ENCODE measurements around the gene FRAS1.

GRCh38 chr4:78149751-78150542 is 92.8 kb downstream of the FRAS1 start:
- TF ChIP-seq EP300 (IDR thresholded peaks at IDR 0.05; ENCODE audit: borderline replicate concordance in 1 of 2, low read depth in 2 of 2, low read length in 2 of 2): no peak
- TF ChIP-seq SIX5 (IDR thresholded peaks at IDR 0.05; ENCODE audit: low read depth, low read length): no peak
- no peak for TF ChIP-seq CTCF (IDR thresholded peaks at IDR 0.05; ENCODE audit: control extremely low read depth in 1 of 3, insufficient read depth in 1 of 3, low read depth in 1 of 3, low read length in 3 of 3)
- no peak for TF ChIP-seq POLR2A (IDR thresholded peaks at IDR 0.05; ENCODE audit: control extremely low read depth in 1 of 2, low read depth in 2 of 2, low read length in 2 of 2)
- TF ChIP-seq RFX5 (IDR thresholded peaks at IDR 0.05; ENCODE audit: borderline replicate concordance, low read depth, low read length): no peak
- no peak for TF ChIP-seq ASH2L (IDR thresholded peaks at IDR 0.05; ENCODE audit: low read length)

All from H1 (cell line).